Nephron progenitor cell (in vitro differentiated cells): Measurements from ENCODE around the gene SOX9.

Experiments used
- DNase-seq: peaks from one replicate; pipeline ENCODE4 v3.0.0; 2021
- H3K27ac Mint-ChIP-seq: 2 replicates; pipeline ENCODE4 v1.8.0; 2021; ENCODE audit warnings: mild to moderate bottlenecking, moderate library complexity, mixed read lengths
- H3K27me3 Mint-ChIP-seq: 2 replicates; pipeline ENCODE4 v1.8.0; 2021; ENCODE audit warnings: mild to moderate bottlenecking, low read depth, mixed read lengths; ENCODE audit not compliant: poor library complexity
- H3K36me3 Mint-ChIP-seq: 2 replicates; pipeline ENCODE4 v1.8.0; 2021; ENCODE audit warnings: low read depth, mixed read lengths
- H3K4me1 Mint-ChIP-seq: 2 replicates; pipeline ENCODE4 v1.8.0; 2021; ENCODE audit warnings: mixed read lengths
- H3K4me3 Mint-ChIP-seq: 2 replicates; pipeline ENCODE4 v1.8.0; 2021; ENCODE audit warnings: mild to moderate bottlenecking, moderate library complexity, mixed read lengths
- H3K9me3 Mint-ChIP-seq: 2 replicates; pipeline ENCODE4 v1.8.0; 2021; ENCODE audit warnings: mild to moderate bottlenecking, moderate library complexity, mixed read lengths
- TF ChIP-seq, protein P1 (sequence below): fragments of 200-600 bp; sonication (generic); IDR thresholded peaks from 2 replicates; pipeline ENCODE4 v1.5.0; 2021; ENCODE audit warnings: antibody characterized with exemption

Gene SOX9

GRCh38 chr17:72122010-72122764, 1.4 kb downstream of the SOX9 start:
- DNase-seq: no peak
- peaks cover 19% of the 10 kb centered on the region for H3K36me3 Mint-ChIP-seq
- peaks cover 45% of the 10 kb centered on the region for H3K27me3 Mint-ChIP-seq
- peaks cover 68% of the 10 kb centered on the region for H3K4me1 Mint-ChIP-seq
- TF ChIP-seq, protein P1, sequence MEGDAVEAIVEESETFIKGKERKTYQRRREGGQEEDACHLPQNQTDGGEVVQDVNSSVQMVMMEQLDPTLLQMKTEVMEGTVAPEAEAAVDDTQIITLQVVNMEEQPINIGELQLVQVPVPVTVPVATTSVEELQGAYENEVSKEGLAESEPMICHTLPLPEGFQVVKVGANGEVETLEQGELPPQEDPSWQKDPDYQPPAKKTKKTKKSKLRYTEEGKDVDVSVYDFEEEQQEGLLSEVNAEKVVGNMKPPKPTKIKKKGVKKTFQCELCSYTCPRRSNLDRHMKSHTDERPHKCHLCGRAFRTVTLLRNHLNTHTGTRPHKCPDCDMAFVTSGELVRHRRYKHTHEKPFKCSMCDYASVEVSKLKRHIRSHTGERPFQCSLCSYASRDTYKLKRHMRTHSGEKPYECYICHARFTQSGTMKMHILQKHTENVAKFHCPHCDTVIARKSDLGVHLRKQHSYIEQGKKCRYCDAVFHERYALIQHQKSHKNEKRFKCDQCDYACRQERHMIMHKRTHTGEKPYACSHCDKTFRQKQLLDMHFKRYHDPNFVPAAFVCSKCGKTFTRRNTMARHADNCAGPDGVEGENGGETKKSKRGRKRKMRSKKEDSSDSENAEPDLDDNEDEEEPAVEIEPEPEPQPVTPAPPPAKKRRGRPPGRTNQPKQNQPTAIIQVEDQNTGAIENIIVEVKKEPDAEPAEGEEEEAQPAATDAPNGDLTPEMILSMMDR: no peak
- H3K4me3 Mint-ChIP-seq: peak overlapping the region; percentile 96
- no peak overlapping the region for H3K27ac Mint-ChIP-seq
- H3K9me3 Mint-ChIP-seq: no peaks in the 10 kb centered on the region

GRCh38 chr17:72122765-72123529, 2.1 kb downstream of the SOX9 start:
- Mint-ChIP-seq H3K4me1 (peaks cover 71% of the 10 kb centered on the region), H3K9me3 (no peaks in the 10 kb centered on the region), H3K27ac (no peak overlapping the region), H3K27me3 (peaks cover 37% of the 10 kb centered on the region), H3K36me3 (peaks cover 19% of the 10 kb centered on the region), H3K4me3 (peak overlapping the region; percentile 96)
- peak; percentile 70 for DNase-seq
- TF ChIP-seq, protein P1: no peak

- no peak for DNase-seq
- Mint-ChIP-seq H3K4me1 (peaks cover 65% of the 10 kb centered on the region), H3K27me3 (peaks cover 32% of the 10 kb centered on the region), H3K4me3 (peak overlapping the region; percentile 96), H3K27ac (no peak overlapping the region), H3K36me3 (peaks cover 19% of the 10 kb centered on the region), H3K9me3 (no peaks in the 10 kb centered on the region)
- TF ChIP-seq, protein P1: no peak
Measured at GRCh38 chr17:72123530-72124437, 3.0 kb downstream of the SOX9 start.

DNA sequence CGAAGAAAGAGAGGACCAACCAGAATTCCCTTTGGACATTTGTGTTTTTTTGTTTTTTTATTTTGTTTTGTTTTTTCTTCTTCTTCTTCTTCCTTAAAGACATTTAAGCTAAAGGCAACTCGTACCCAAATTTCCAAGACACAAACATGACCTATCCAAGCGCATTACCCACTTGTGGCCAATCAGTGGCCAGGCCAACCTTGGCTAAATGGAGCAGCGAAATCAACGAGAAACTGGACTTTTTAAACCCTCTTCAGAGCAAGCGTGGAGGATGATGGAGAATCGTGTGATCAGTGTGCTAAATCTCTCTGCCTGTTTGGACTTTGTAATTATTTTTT, 3.6 kb downstream of the SOX9 start:
- TF ChIP-seq, protein P1: no peak
- H3K4me3 Mint-ChIP-seq: peak overlapping the region; percentile 77
- no peak overlapping the region for H3K27ac Mint-ChIP-seq
- H3K27me3 Mint-ChIP-seq: peaks cover 30% of the 10 kb centered on the region
- no peak for DNase-seq
- H3K4me1 Mint-ChIP-seq: peaks cover 63% of the 10 kb centered on the region
- H3K36me3 Mint-ChIP-seq: peaks cover 19% of the 10 kb centered on the region
- H3K9me3 Mint-ChIP-seq: no peaks in the 10 kb centered on the region

GRCh38 chr17:72125226-72125651, 4.4 kb downstream of the SOX9 start:
- Mint-ChIP-seq H3K27me3 (peaks cover 22% of the 10 kb centered on the region), H3K36me3 (peaks cover 19% of the 10 kb centered on the region), H3K27ac (no peak overlapping the region), H3K4me3 (no peak overlapping the region), H3K9me3 (no peaks in the 10 kb centered on the region), H3K4me1 (peaks cover 56% of the 10 kb centered on the region)
- TF ChIP-seq, protein P1: no peak
- no peak for DNase-seq
